H1 (cell line): ENCODE data around the gene MDM1.

ENCODE experiments used
- BACH1 ChIP-seq: IDR thresholded peaks from 2 replicates; pipeline ENCODE4 v1.6.1; 2012; ENCODE audit warnings: low read length, improper control_type of control experiment
- CHD2 ChIP-seq: IDR thresholded peaks from 2 replicates; pipeline ENCODE4 v1.6.1; 2012; ENCODE audit warnings: low read length, improper control_type of control experiment
- CTCF ChIP-seq, 3 experiments: IDR thresholded peaks; 1 replicate in 2 of 3; 2 replicates in 1 of 3; pipeline versions ENCODE4 v1.5.1 to v1.6.1; 2011; ENCODE audit warnings: low read length in 3 of 3, mild to moderate bottlenecking in 3 of 3, inconsistent platforms in 2 of 3, low read depth in 1 of 3, moderate library complexity in 1 of 3; ENCODE audit not compliant: insufficient read depth in 1 of 3; ENCODE audit errors: control extremely low read depth in 1 of 3
- EP300 ChIP-seq, 2 experiments: IDR thresholded peaks; 1 replicate in 1 of 2; 2 replicates in 1 of 2; pipeline ENCODE4 v1.6.1; 2011 to 2012; ENCODE audit warnings: low read depth in 2 of 2, low read length in 2 of 2, mild to moderate bottlenecking in 2 of 2, borderline replicate concordance in 1 of 2, inconsistent platforms in 1 of 2, moderate library complexity in 1 of 2
- EZH2 ChIP-seq: fragments of 200-600 bp; sonication (generic); IDR thresholded peaks from 2 replicates; pipeline ENCODE4 v1.7.1; 2012; ENCODE audit warnings: low read depth, mild to moderate bottlenecking, moderate library complexity, low read length, inconsistent platforms; ENCODE audit not compliant: severe bottlenecking
- FOSL1 ChIP-seq: IDR thresholded peaks from 2 replicates; pipeline ENCODE4 v1.6.1; 2011; ENCODE audit warnings: mild to moderate bottlenecking, low read depth, low read length, moderate library complexity; ENCODE audit not compliant: insufficient read depth
- JUN ChIP-seq: IDR thresholded peaks from 2 replicates; pipeline ENCODE4 v1.6.1; 2011; ENCODE audit warnings: low read depth, mild to moderate bottlenecking, improper control_type of control experiment, low read length
- JUND ChIP-seq: IDR thresholded peaks from 2 replicates; pipeline ENCODE4 v1.6.1; 2011; ENCODE audit warnings: mild to moderate bottlenecking, improper control_type of control experiment, low read length
- KDM5A ChIP-seq: fragments of 200-600 bp; IDR thresholded peaks from 2 replicates; pipeline ENCODE4 v1.7.1; 2012; ENCODE audit warnings: mild to moderate bottlenecking, low read length, inconsistent platforms, mixed read lengths
- POLR2A ChIP-seq, 2 experiments: IDR thresholded peaks; 1 replicate in 1 of 2; 2 replicates in 1 of 2; pipeline ENCODE4 v1.6.1; 2011; ENCODE audit warnings: low read depth in 2 of 2, low read length in 2 of 2, mild to moderate bottlenecking in 2 of 2; ENCODE audit errors: control extremely low read depth in 1 of 2
- SP1 ChIP-seq: IDR thresholded peaks from 2 replicates; pipeline ENCODE4 v1.6.1; 2011; ENCODE audit warnings: low read depth, low read length
- TCF12 ChIP-seq: IDR thresholded peaks from 2 replicates; pipeline ENCODE4 v1.6.1; 2011; ENCODE audit warnings: low read depth, mild to moderate bottlenecking, low read length

- TF ChIP-seq CHD2 (no peak), CTCF (IDR thresholded peaks at IDR 0.05; ENCODE audit: control extremely low read depth in 1 of 3, insufficient read depth in 1 of 3, low read depth in 1 of 3, low read length in 3 of 3) (no peak), POLR2A (IDR thresholded peaks at IDR 0.05; ENCODE audit: control extremely low read depth in 1 of 2, low read depth in 2 of 2, low read length in 2 of 2) (no peak), JUN (no peak), BACH1 (no peak), TCF12 (no peak), FOSL1 (no peak), SP1 (no peak), JUND (no peak), KDM5A (no peak), EP300 (IDR thresholded peaks at IDR 0.05; ENCODE audit: borderline replicate concordance in 1 of 2, low read depth in 2 of 2, low read length in 2 of 2) (no peak), EZH2 (no peak)
Measured at GRCh38 chr12:68305278-68305677, 26.9 kb downstream of the MDM1 start.
